Panc1 (cell line): ENCODE results near the gene SLC51A. TPM values are rescaled to one million over a fixed set of nuclear protein-coding genes. Genes with fewer than 3 reads are reported as not detected.
A peak's percentile ranks its signal among the peaks of the same experiment; 100 is the strongest.

Experiments
- ATAC-seq: fragments of 200-7000 bp; cut with Tn5 transposase; 2 replicates; pipeline ENCODE4 v1.9.1; 2020; ENCODE audit warnings: mild to moderate bottlenecking, moderate library complexity
- BruUV-seq: library from RNA; stranded (reverse); fragments of 400-500 nt; replicated peaks from 2 replicates; lab custom pipeline; 2021; lab: Mats Ljungman, UMichigan
- CTCF ChIA-PET: fragments of 300-600 bp; sonication (Branson Sonifier 250); formaldehyde crosslinking; loops from one replicate; lab custom pipeline; 2022; ENCODE audit warnings: antibody characterized with exemption; lab: Charles Lee
- POLR2A ChIA-PET: fragments of 300-600 bp; sonication (Branson Sonifier 250); formaldehyde crosslinking; loops from one replicate; lab custom pipeline; 2022; ENCODE audit warnings: antibody characterized with exemption; lab: Charles Lee
- DNase-seq: peaks from one replicate; pipeline ENCODE4 v3.0.0-alpha.2; 2010; ENCODE audit warnings: low read depth, low spot score
- H3K27ac ChIP-seq: 2 replicates; pipeline ENCODE4 v1.5.1; 2011; ENCODE audit warnings: mild to moderate bottlenecking, low read length, inconsistent platforms
- H3K27me3 ChIP-seq: fragments of 200-500 bp; sonication (Bioruptor generic); 2 replicates; pipeline ENCODE4 v1.6.0; 2014; ENCODE audit warnings: low read length, inconsistent platforms; ENCODE audit not compliant: control insufficient read depth, insufficient read depth
- H3K36me3 ChIP-seq: fragments of 200-500 bp; sonication (Bioruptor generic); 2 replicates; pipeline ENCODE4 v1.5.1; 2014; ENCODE audit warnings: inconsistent platforms, mild to moderate bottlenecking, low read length, moderate library complexity; ENCODE audit not compliant: control insufficient read depth, insufficient read depth
- H3K4me1 ChIP-seq: 2 replicates; pipeline ENCODE4 v1.5.1; 2011; ENCODE audit warnings: inconsistent platforms, mild to moderate bottlenecking, low read length, moderate library complexity; ENCODE audit not compliant: control insufficient read depth, insufficient read depth
- H3K4me3 ChIP-seq, 2 experiments: 2 replicates each; pipeline ENCODE4 v1.5.1; 2011 to 2012; ENCODE audit warnings: low read depth in 2 of 2, low read length in 2 of 2, mild to moderate bottlenecking in 2 of 2, inconsistent platforms in 1 of 2, moderate library complexity in 1 of 2
- H3K9me3 ChIP-seq: fragments of 200-500 bp; sonication (Bioruptor generic); 2 replicates; pipeline ENCODE4 v1.5.1; 2014; ENCODE audit warnings: low read depth, mild to moderate bottlenecking, inconsistent platforms, low read length, moderate library complexity; ENCODE audit not compliant: control insufficient read depth, insufficient read depth
- POLR2AphosphoS5 ChIP-seq: IDR thresholded peaks from 2 replicates; pipeline ENCODE4 v1.6.1; 2012; ENCODE audit warnings: mild to moderate bottlenecking, low read depth, low read length, moderate library complexity
- SIN3A ChIP-seq: IDR thresholded peaks from 2 replicates; pipeline ENCODE4 v1.6.1; 2012; ENCODE audit warnings: low read depth, mild to moderate bottlenecking, low read length, moderate library complexity, borderline replicate concordance; ENCODE audit not compliant: insufficient read depth
- TCF7L2 ChIP-seq: IDR thresholded peaks from 2 replicates; pipeline ENCODE4 v1.6.1; 2011; ENCODE audit warnings: mild to moderate bottlenecking, low read depth, low read length, inconsistent platforms
- in situ Hi-C: cut with HindIII; loops from 2 replicates; pipeline ENCODE4 v1.10.0; 2016; ENCODE audit warnings: low sequenced_read_pairs, low pct_unique_long_range_greater_than_20kb
- intact Hi-C: fragments of 100-400 bp; cut with micrococcal nuclease; formaldehyde crosslinking; loops from one replicate; pipeline ENCODE4 v1.10.0; 2022; ENCODE audit not compliant: unreplicated experiment
- total RNA-seq: library from RNA; stranded (reverse); gene quantifications from one replicate; pipeline ENCODE4 v1.2.1, GENCODE V29; 2021; ENCODE audit not compliant: unreplicated experiment
- TF ChIP-seq, protein P1 (sequence below), 2 experiments: IDR thresholded peaks; 2 replicates each; pipeline ENCODE4 v1.6.1; 2011 to 2012; ENCODE audit warnings: low read depth in 2 of 2, control low read depth in 1 of 2, low read length in 1 of 2, mild to moderate bottlenecking in 1 of 2, moderate library complexity in 1 of 2; ENCODE audit not compliant: insufficient read depth in 1 of 2
- TF ChIP-seq, protein P2 (sequence below): fragments of 450-650 bp; IDR thresholded peaks from 2 replicates; pipeline ENCODE4 v1.5.1; 2017; ENCODE audit warnings: mild to moderate bottlenecking

The SLC51A gene
- total RNA-seq, 1 experiment from 2014 or later: not detected

DNA sequence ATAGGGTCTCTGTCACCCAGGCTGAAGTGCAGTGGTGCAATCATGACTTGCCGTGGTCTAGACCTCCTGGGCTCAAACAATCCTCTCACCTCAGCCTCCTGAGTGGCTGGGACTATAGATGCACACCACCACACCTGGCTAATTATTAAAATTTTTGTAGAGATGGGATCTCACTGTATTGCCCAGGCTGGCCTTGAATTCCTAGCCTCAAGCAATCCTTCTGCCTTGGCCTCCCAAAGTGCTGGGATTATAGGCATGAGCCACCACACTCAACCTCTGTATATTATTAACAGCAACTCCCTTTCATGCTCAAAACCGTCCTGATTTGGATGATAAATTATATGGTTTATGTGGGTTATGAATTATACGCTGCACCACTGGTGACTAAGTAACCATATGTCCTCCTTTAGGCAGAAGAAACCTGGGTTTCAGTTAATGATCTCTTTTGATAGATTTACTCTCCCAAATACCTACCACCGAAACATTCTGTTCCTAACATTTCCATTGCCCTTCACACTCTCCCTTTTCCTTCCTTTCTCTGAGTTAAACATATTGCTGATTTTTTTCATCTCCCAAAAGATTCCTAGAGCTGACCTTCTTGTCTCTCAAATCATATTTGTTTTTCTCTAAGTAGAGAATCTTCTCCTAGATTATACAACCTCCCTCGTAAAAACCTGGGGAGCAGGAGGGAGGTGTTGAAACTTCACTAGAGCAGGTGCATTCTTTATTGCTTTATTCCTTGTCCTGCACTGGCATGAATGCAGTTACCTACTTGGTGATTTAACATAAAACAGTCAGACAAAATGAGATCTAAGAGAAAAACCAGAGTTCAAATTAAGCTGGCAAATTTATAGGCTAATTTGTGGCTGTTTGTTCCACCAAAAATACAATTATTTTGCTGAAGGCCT is 38.3 kb downstream of the SLC51A start:
- in situ Hi-C loops (no loop called here), intact Hi-C loops (no loop called here)
- ChIA-PET POLR2A (no interaction called here), CTCF (interaction anchor here (0.9 kb wide), 1 partner anchor 336 kb away, joined by 3 read pairs; no protein-coding TSS in a partner anchor)
- Histone ChIP-seq H3K4me3 (no peak overlapping the region), H3K27ac (no peak overlapping the region), H3K9me3 (no peaks in the 10 kb centered on the region), H3K27me3 (no peaks in the 10 kb centered on the region), H3K4me1 (no peaks in the 10 kb centered on the region), H3K36me3 (0 out of 2 replicates have a peak, but pooled peaks cover 4% of the 10 kb centered on the region)
- BruUV-seq: TSS peak; percentile 35
- TF ChIP-seq, protein P1, sequence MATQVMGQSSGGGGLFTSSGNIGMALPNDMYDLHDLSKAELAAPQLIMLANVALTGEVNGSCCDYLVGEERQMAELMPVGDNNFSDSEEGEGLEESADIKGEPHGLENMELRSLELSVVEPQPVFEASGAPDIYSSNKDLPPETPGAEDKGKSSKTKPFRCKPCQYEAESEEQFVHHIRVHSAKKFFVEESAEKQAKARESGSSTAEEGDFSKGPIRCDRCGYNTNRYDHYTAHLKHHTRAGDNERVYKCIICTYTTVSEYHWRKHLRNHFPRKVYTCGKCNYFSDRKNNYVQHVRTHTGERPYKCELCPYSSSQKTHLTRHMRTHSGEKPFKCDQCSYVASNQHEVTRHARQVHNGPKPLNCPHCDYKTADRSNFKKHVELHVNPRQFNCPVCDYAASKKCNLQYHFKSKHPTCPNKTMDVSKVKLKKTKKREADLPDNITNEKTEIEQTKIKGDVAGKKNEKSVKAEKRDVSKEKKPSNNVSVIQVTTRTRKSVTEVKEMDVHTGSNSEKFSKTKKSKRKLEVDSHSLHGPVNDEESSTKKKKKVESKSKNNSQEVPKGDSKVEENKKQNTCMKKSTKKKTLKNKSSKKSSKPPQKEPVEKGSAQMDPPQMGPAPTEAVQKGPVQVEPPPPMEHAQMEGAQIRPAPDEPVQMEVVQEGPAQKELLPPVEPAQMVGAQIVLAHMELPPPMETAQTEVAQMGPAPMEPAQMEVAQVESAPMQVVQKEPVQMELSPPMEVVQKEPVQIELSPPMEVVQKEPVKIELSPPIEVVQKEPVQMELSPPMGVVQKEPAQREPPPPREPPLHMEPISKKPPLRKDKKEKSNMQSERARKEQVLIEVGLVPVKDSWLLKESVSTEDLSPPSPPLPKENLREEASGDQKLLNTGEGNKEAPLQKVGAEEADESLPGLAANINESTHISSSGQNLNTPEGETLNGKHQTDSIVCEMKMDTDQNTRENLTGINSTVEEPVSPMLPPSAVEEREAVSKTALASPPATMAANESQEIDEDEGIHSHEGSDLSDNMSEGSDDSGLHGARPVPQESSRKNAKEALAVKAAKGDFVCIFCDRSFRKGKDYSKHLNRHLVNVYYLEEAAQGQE (IDR thresholded peaks at IDR 0.05; ENCODE audit: insufficient read depth in 1 of 2, low read depth in 2 of 2, low read length in 1 of 2): no peak
- TF ChIP-seq, protein P2, sequence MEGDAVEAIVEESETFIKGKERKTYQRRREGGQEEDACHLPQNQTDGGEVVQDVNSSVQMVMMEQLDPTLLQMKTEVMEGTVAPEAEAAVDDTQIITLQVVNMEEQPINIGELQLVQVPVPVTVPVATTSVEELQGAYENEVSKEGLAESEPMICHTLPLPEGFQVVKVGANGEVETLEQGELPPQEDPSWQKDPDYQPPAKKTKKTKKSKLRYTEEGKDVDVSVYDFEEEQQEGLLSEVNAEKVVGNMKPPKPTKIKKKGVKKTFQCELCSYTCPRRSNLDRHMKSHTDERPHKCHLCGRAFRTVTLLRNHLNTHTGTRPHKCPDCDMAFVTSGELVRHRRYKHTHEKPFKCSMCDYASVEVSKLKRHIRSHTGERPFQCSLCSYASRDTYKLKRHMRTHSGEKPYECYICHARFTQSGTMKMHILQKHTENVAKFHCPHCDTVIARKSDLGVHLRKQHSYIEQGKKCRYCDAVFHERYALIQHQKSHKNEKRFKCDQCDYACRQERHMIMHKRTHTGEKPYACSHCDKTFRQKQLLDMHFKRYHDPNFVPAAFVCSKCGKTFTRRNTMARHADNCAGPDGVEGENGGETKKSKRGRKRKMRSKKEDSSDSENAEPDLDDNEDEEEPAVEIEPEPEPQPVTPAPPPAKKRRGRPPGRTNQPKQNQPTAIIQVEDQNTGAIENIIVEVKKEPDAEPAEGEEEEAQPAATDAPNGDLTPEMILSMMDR: no peak
- TF ChIP-seq POLR2AphosphoS5: no peak
- TF ChIP-seq SIN3A: no peak
- TF ChIP-seq TCF7L2: no peak
- ATAC-seq: no peak
- no peak for DNase-seq

DNA sequence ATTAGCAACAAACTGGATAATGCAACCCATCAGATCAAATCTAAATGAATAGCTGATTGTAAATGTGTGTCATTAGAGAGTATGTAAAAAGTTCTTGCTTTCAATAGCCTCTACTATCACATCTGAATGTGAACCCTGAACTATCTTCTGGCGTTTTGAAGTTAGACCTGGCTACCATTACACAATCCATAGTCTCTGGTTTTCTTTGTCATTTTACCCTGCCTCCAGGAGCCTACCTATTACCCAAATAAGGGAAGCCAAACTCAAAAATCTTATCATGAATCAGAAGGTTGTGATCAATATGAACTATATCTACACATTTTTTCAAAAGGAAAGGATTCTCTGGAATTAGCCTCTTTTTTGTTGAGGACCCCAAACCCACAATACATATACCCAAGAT is 39.4 kb downstream of the SLC51A start:
- ATAC-seq: no peak
- Histone ChIP-seq H3K36me3 (0 out of 2 replicates have a peak, but pooled peaks cover 4% of the 10 kb centered on the region), H3K4me3 (no peak overlapping the region), H3K27ac (no peak overlapping the region), H3K4me1 (no peaks in the 10 kb centered on the region), H3K27me3 (no peaks in the 10 kb centered on the region), H3K9me3 (no peaks in the 10 kb centered on the region)
- ChIA-PET CTCF (interaction anchor here (0.9 kb wide), 1 partner anchor 334 kb away, joined by 3 read pairs; no protein-coding TSS in a partner anchor), POLR2A (no interaction called here)
- in situ Hi-C loops: no loop called here
- DNase-seq: no peak
- intact Hi-C loops: no loop called here
- BruUV-seq: no TSS peak
- TF ChIP-seq SIN3A (no peak), POLR2AphosphoS5 (no peak), TCF7L2 (no peak)
- TF ChIP-seq, protein P1 (IDR thresholded peaks at IDR 0.05; ENCODE audit: insufficient read depth in 1 of 2, low read depth in 2 of 2, low read length in 1 of 2): no peak
- TF ChIP-seq, protein P2: no peak
